Activated CD8-positive, alpha-beta T cell treated with anti-CD3 and anti-CD28 coated beads for 36 hours (primary cell): ENCODE results near the gene PLEKHA4. TPM values are rescaled to one million over a fixed set of nuclear protein-coding genes. Genes with fewer than 3 reads are reported as not detected.

ENCODE experiments used
- ATAC-seq: fragments of 200-7000 bp; cut with Tn5 transposase; one replicate; pipeline ENCODE4 v1.10.0; 2021; ENCODE audit warnings: mild to moderate bottlenecking, moderate library complexity
- CTCF ChIA-PET: fragments of 350-600 bp; sonication (Branson Sonifier 250); formaldehyde crosslinking; loops from one replicate; lab custom pipeline; 2021; ENCODE audit warnings: antibody characterized with exemption; lab: Charles Lee
- POLR2A ChIA-PET: fragments of 350-600 bp; sonication (Branson Sonifier 250); formaldehyde crosslinking; loops from one replicate; lab custom pipeline; 2021; ENCODE audit warnings: antibody characterized with exemption; lab: Charles Lee
- DNase-seq: peaks from one replicate; pipeline ENCODE4 v3.0.0-alpha.2; 2020
- H3K27ac Mint-ChIP-seq: one replicate; pipeline ENCODE4 v1.8.0; 2021; ENCODE audit warnings: mild to moderate bottlenecking, mixed read lengths
- H3K27me3 Mint-ChIP-seq: one replicate; pipeline ENCODE4 v1.8.0; 2021; ENCODE audit warnings: mixed read lengths
- H3K36me3 Mint-ChIP-seq: one replicate; pipeline ENCODE4 v1.8.0; 2021; ENCODE audit warnings: low read depth, mixed read lengths
- H3K4me1 Mint-ChIP-seq: one replicate; pipeline ENCODE4 v1.8.0; 2021; ENCODE audit warnings: low read depth, mixed read lengths
- H3K4me3 Mint-ChIP-seq: one replicate; pipeline ENCODE4 v1.8.0; 2021; ENCODE audit warnings: mild to moderate bottlenecking, moderate library complexity, mixed read lengths
- H3K9me3 Mint-ChIP-seq: one replicate; pipeline ENCODE4 v1.8.0; 2021; ENCODE audit warnings: mixed read lengths
- CTCF ChIP-seq: fragments of 200-600 bp; IDR thresholded peaks from one replicate; pipeline ENCODE4 v1.8.0; 2022; ENCODE audit warnings: antibody characterized with exemption, mild to moderate bottlenecking
- intact Hi-C: fragments of 100-400 bp; cut with micrococcal nuclease; formaldehyde crosslinking; loops from one replicate; pipeline ENCODE4 v1.10.0; 2022
- total RNA-seq, 2 experiments: library from RNA; stranded (reverse); gene quantifications; one replicate each; pipeline ENCODE4 v1.2.3, GENCODE V29; 2021

The PLEKHA4 gene
- total RNA-seq, 2 experiments from 2014 or later, result 9.4 to 9.7 TPM

- H3K9me3 Mint-ChIP-seq, result no peaks in the 10 kb centered on the region
- no peak overlapping the region for H3K27ac Mint-ChIP-seq
- peaks cover 6% of the 10 kb centered on the region for H3K36me3 Mint-ChIP-seq
- no peak overlapping the region for H3K4me3 Mint-ChIP-seq
- ATAC-seq (no peak), DNase-seq (no peak)
- ChIA-PET POLR2A (interaction anchor here (0.6 kb wide), 1 partner anchor 14 kb away, joined by 3 read pairs; no protein-coding TSS in a partner anchor), CTCF (interaction anchor here (1.2 to 3.8 kb wide), 3 partner anchors 10 to 37 kb away, joined by 3 to 27 read pairs (median 7); partner anchors contain the start of gene HSD17B14)
- TF ChIP-seq CTCF, result no peak
- no peaks in the 10 kb centered on the region for H3K27me3 Mint-ChIP-seq
- H3K4me1 Mint-ChIP-seq, result peaks cover 15% of the 10 kb centered on the region
- intact Hi-C loops, result no loop called here
These were observed 63.0 kb downstream of the PLEKHA4 start for GRCh38 chr19:48805452-48805851.

- intact Hi-C loops, result no loop called here
- TF ChIP-seq CTCF, result no peak
- DNase-seq, result no peak
- ATAC-seq, result no peak
- POLR2A ChIA-PET, result no interaction called here
- H3K27me3 Mint-ChIP-seq, result no peaks in the 10 kb centered on the region
- no peak overlapping the region for H3K27ac Mint-ChIP-seq
- no peaks in the 10 kb centered on the region for H3K9me3 Mint-ChIP-seq
- no peak overlapping the region for H3K4me3 Mint-ChIP-seq
- peaks cover 8% of the 10 kb centered on the region for H3K4me1 Mint-ChIP-seq
- CTCF ChIA-PET, result interaction anchor here (0.6 to 1.2 kb wide), 2 partner anchors 9 to 38 kb away, joined by 3 read pairs; no protein-coding TSS in a partner anchor
- peaks cover 6% of the 10 kb centered on the region for H3K36me3 Mint-ChIP-seq
These were observed 63.9 kb downstream of the PLEKHA4 start for GRCh38 chr19:48804496-48804895.

- Mint-ChIP-seq H3K4me1 (peaks cover 2% of the 10 kb centered on the region), H3K4me3 (no peak overlapping the region), H3K27me3 (no peaks in the 10 kb centered on the region), H3K27ac (no peak overlapping the region), H3K36me3 (peaks cover 2% of the 10 kb centered on the region), H3K9me3 (no peaks in the 10 kb centered on the region)
- no peak for ATAC-seq
- DNase-seq, result no peak
- POLR2A ChIA-PET, result no interaction called here
- TF ChIP-seq CTCF, result no peak
- intact Hi-C loops, result no loop called here
- CTCF ChIA-PET, result interaction anchor here (1.3 to 1.5 kb wide), 2 partner anchors 15 to 40 kb away, joined by 4 to 5 read pairs; no protein-coding TSS in a partner anchor
These were observed 65.8 kb downstream of the PLEKHA4 start for GRCh38 chr19:48802623-48803022.

- Mint-ChIP-seq H3K36me3 (no peaks in the 10 kb centered on the region), H3K4me1 (peaks cover 6% of the 10 kb centered on the region), H3K27ac (no peak overlapping the region), H3K27me3 (no peaks in the 10 kb centered on the region), H3K9me3 (no peaks in the 10 kb centered on the region), H3K4me3 (no peak overlapping the region)
- DNase-seq, result no peak
- ChIA-PET POLR2A (interaction anchor here (1.0 kb wide), 1 partner anchor 7 kb away, joined by 3 read pairs; no protein-coding TSS in a partner anchor), CTCF (no interaction called here)
- no peak for ATAC-seq
- TF ChIP-seq CTCF, result no peak
- intact Hi-C loops, result loop anchor here (5.0 kb wide), 1 partner anchor 168 kb away; the partner anchor contains the start of gene FTL
These were observed 68.8 kb downstream of the PLEKHA4 start for GRCh38 chr19:48799358-48800300.

GRCh38 chr19:48798937-48799336 is 69.5 kb downstream of the PLEKHA4 start:
- Mint-ChIP-seq H3K36me3 (no peaks in the 10 kb centered on the region), H3K4me1 (peaks cover 8% of the 10 kb centered on the region), H3K4me3 (no peak overlapping the region), H3K9me3 (no peaks in the 10 kb centered on the region), H3K27me3 (no peaks in the 10 kb centered on the region), H3K27ac (no peak overlapping the region)
- ChIA-PET POLR2A (interaction anchor here (1.0 kb wide), 1 partner anchor 8 kb away, joined by 3 read pairs; no protein-coding TSS in a partner anchor), CTCF (no interaction called here)
- intact Hi-C loops, result loop anchor here (5.0 kb wide), 1 partner anchor 168 kb away; the partner anchor contains the start of gene FTL
- no peak for TF ChIP-seq CTCF
- DNase-seq (no peak), ATAC-seq (no peak)
